Measurements from ENCODE around the gene RNF126.
"Not testable (repeated sequence)": the region's sequence is repeated elsewhere in the genome, so short reads cannot be mapped to it uniquely, and the experiment has no call there.

GRCh38 chr19:626566-626965 lies 36.4 kb downstream of the RNF126 start:
- TF ChIP-seq CTCF (IDR thresholded peaks at IDR 0.05; ENCODE audit: insufficient read depth, low read length); POLR2AphosphoS5 (IDR thresholded peaks at IDR 0.05; ENCODE audit: low read depth); REST (IDR thresholded peaks at IDR 0.05; ENCODE audit: insufficient replicate concordance, low read depth); GABPA (IDR thresholded peaks at IDR 0.05; ENCODE audit: low read depth); SPI1 (IDR thresholded peaks at IDR 0.05; ENCODE audit: borderline replicate concordance, low read depth): not testable (repeated sequence)

All from HL-60 (cell line).